Measurements from ENCODE around the gene SGF29.
"Not testable (repeated sequence)": the region's sequence is repeated elsewhere in the genome, so short reads cannot be mapped to it uniquely, and the experiment has no call there.

Gene SGF29

DNA sequence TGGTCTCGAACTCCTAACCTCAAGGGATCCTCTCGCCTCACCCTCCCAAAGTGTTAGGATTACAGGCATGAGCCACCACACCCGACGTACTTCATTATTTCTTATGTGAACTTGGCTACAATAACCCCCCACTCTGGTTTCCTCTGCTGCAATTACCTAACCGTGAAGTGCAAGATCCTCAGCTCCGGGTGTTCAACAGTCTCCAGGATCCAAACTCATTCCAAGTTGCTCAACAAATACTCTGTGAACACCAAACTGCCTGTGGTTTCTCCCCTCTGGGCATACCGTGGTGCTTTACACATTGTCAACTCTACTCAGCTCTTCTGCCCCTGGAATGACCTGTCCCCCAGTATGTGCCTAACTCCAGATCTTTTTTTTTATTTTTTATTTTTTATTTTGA lies 62.9 kb downstream of the SGF29 start:
- Histone ChIP-seq H3K27ac (no peak overlapping the region), H3K4me3 (ENCODE audit: low read depth, low read length) (no peak overlapping the region), H3K36me3 (replicated peaks) (no peaks in the 10 kb centered on the region), H3K27me3 (replicated peaks) (no peaks in the 10 kb centered on the region)
- in situ Hi-C loops (cut with HindIII; ENCODE audit: low pct_ligation_motif_present, low sequenced_read_pairs), result no loop called here
- TF ChIP-seq, protein P1, sequence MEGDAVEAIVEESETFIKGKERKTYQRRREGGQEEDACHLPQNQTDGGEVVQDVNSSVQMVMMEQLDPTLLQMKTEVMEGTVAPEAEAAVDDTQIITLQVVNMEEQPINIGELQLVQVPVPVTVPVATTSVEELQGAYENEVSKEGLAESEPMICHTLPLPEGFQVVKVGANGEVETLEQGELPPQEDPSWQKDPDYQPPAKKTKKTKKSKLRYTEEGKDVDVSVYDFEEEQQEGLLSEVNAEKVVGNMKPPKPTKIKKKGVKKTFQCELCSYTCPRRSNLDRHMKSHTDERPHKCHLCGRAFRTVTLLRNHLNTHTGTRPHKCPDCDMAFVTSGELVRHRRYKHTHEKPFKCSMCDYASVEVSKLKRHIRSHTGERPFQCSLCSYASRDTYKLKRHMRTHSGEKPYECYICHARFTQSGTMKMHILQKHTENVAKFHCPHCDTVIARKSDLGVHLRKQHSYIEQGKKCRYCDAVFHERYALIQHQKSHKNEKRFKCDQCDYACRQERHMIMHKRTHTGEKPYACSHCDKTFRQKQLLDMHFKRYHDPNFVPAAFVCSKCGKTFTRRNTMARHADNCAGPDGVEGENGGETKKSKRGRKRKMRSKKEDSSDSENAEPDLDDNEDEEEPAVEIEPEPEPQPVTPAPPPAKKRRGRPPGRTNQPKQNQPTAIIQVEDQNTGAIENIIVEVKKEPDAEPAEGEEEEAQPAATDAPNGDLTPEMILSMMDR (IDR thresholded peaks at IDR 0.05; ENCODE audit: low read depth, low read length, missing control alignments), result no peak
- DNase-seq, result no peak

DNA sequence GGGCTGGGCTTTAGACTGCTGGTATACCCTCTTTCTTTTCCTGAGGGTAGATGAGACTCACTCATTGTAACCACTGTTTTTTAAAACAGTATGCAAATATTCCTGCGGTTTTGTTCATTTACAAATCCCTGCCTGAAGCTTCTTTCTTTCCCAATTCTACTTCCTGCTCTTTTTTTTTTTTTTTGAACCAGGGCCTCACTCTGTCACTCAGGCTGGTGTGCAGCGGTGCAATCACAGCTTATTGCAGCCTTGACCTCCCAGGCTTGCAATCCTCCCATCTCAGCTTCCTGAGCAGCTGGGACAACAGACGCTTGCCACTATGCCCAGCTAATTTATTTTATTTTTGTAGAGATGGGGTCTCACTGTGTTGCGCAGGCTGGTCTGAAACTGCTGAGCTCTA lies 64.2 kb downstream of the SGF29 start:
- TF ChIP-seq, protein P1 (IDR thresholded peaks at IDR 0.05; ENCODE audit: low read depth, low read length, missing control alignments), result no peak
- Histone ChIP-seq H3K27ac (no peak overlapping the region), H3K4me3 (ENCODE audit: low read depth, low read length) (no peak overlapping the region), H3K27me3 (replicated peaks) (no peaks in the 10 kb centered on the region), H3K36me3 (replicated peaks) (no peaks in the 10 kb centered on the region)
- in situ Hi-C loops (cut with HindIII; ENCODE audit: low pct_ligation_motif_present, low sequenced_read_pairs), result no loop called here
- no peak for DNase-seq

DNA sequence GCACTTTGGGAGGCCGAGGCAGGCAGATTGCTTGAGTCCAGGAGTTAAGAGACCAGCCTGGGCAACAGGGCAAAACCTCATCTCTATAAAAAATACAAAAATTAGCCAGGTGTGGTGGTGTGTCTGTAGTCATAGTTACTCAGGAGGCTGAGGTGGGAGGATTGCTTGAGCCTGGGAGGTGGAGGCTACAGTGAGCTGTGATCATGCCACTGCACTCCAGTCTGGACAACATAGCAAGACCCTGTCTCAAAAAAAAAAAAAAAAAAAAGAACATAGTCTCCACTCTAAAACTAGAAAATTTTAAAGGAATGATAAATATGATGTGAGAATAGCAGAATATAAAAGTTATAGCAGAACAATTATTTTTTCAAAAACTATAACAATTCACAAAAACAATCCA lies 66.6 kb downstream of the SGF29 start:
- H3K27ac ChIP-seq; in situ Hi-C loops (cut with HindIII; ENCODE audit: low pct_ligation_motif_present, low sequenced_read_pairs); H3K4me3 ChIP-seq (ENCODE audit: low read depth, low read length); H3K36me3 ChIP-seq (replicated peaks); DNase-seq; H3K27me3 ChIP-seq (replicated peaks): not testable (repeated sequence)

DNA sequence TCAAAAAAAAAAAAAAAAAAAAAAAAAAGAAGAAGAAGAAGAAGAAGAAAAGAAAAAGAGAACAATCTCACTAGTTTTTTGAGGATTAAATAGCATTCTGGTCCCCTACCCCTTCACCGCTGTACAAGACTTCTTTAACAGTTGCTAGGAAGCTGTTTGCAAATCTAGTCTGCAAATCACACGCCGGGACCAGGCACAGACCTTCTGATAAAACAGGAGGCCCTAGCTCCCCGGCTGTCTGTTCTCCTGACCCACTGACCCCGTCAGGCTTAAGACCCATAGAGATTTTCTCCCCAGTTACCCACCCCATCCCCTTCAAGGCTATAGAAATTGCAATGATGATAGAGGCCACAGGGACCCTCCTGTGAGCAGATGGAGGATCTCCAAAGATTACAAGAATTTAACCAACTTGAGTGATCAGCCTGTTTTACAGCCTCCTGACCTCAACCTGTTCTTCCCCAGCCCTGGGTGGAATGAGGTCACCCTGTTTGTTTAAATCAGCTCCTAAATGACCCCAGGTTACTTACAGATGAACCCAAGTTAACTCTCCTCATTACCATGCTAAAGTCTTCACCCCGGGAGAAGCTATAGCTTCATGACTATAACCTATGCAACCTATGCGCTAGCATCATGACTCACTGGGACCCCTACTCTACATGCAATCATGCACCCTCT lies 67.9 kb downstream of the SGF29 start:
- Histone ChIP-seq H3K27me3 (replicated peaks) (peaks cover 4% of the 10 kb centered on the region), H3K27ac (no peak overlapping the region), H3K4me3 (ENCODE audit: low read depth, low read length) (no peak overlapping the region), H3K36me3 (replicated peaks) (no peaks in the 10 kb centered on the region)
- TF ChIP-seq, protein P1 (IDR thresholded peaks at IDR 0.05; ENCODE audit: low read depth, low read length, missing control alignments), result no peak
- DNase-seq, result no peak
- in situ Hi-C loops (cut with HindIII; ENCODE audit: low pct_ligation_motif_present, low sequenced_read_pairs), result no loop called here

DNA sequence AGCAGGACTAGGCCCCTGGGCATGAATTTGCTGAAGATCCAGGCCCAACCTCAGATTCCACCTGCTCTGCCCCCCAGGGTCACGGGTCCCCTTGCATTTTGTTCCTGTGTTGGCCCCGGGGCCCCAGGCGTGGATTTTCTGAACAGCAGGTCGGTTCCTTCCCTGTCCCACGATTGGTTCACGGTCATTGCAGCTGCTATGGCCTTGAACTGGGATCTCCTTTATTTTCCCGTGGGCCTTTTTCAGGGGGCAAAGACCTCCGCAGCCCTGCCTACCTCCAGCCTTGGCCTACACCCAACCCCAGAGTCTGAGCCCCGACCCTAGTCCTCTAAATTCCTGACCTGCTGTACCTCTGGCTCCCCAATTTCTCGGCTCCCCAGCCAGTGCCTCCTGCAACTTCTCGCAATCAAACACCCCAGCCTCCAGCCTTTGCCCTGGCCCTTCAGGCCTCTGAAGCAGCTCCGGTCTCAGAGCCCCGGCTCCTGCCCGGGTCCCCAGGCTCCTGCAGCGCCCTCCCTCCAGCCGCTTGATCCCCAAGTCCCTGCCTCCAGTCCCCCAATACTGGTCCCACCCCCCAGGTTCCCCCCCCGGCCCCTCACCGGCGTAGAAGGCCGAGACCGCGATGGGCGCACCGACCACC lies 68.9 kb downstream of the SGF29 start:
- in situ Hi-C loops (cut with HindIII; ENCODE audit: low pct_ligation_motif_present, low sequenced_read_pairs); H3K36me3 ChIP-seq (replicated peaks); H3K27ac ChIP-seq; H3K4me3 ChIP-seq (ENCODE audit: low read depth, low read length); H3K27me3 ChIP-seq (replicated peaks); DNase-seq: not testable (repeated sequence)

DNA sequence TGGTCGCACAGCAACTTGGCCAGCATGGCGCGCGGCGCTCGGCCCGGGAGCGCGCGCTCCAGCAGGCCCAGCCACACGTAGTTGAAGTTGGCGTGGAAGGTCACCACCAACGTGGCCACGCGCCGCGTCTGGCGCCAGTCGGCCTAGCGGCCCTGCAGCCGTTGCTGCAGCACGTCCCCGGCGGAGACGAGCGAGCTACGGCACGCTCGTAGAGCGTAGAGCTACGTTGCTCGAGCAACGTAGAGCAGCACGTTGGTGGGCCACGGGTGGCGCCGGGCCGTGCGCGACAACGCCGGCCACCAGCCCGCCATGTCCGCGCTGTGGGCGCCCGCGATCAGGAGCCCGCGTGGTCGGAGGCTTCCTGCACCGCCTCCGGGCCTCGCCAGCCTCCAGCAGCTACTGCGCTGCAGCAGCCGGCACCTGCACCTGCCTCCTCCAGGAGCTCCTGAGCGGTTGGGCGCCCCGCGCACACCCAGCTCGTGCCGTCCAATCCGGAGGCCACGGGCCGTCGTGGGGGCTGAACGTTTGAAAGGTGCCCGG lies 69.5 kb downstream of the SGF29 start:
- Histone ChIP-seq H3K27me3 (replicated peaks) (peaks cover 4% of the 10 kb centered on the region), H3K4me3 (ENCODE audit: low read depth, low read length) (peak overlapping the region; percentile 31), H3K27ac (no peak overlapping the region), H3K36me3 (replicated peaks) (no peaks in the 10 kb centered on the region)
- DNase-seq, result no peak
- TF ChIP-seq, protein P1 (IDR thresholded peaks at IDR 0.05; ENCODE audit: low read depth, low read length, missing control alignments), result no peak
- in situ Hi-C loops (cut with HindIII; ENCODE audit: low pct_ligation_motif_present, low sequenced_read_pairs), result no loop called here

DNA sequence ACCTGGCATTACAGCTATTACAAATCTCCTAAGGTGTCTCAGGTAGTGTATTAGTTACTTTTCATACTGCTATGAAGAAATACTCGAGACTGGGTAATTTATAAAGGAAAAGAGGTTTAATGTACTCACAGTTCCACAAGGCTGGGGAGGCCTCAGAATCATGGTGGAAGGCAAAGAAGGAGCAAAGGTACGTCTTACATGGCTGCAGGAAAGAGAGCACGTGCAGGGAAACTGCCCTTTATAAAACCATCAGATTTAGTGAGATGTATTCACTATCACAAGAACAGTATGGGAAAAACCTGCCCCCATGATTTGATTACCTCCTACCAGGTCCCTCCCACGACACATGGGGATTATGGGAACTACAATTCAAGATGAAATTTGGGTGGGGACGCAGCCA lies 77.2 kb downstream of the SGF29 start:
- H3K27me3 ChIP-seq (replicated peaks); H3K4me3 ChIP-seq (ENCODE audit: low read depth, low read length); H3K36me3 ChIP-seq (replicated peaks); DNase-seq; H3K27ac ChIP-seq; in situ Hi-C loops (cut with HindIII; ENCODE audit: low pct_ligation_motif_present, low sequenced_read_pairs): not testable (repeated sequence)

DNA sequence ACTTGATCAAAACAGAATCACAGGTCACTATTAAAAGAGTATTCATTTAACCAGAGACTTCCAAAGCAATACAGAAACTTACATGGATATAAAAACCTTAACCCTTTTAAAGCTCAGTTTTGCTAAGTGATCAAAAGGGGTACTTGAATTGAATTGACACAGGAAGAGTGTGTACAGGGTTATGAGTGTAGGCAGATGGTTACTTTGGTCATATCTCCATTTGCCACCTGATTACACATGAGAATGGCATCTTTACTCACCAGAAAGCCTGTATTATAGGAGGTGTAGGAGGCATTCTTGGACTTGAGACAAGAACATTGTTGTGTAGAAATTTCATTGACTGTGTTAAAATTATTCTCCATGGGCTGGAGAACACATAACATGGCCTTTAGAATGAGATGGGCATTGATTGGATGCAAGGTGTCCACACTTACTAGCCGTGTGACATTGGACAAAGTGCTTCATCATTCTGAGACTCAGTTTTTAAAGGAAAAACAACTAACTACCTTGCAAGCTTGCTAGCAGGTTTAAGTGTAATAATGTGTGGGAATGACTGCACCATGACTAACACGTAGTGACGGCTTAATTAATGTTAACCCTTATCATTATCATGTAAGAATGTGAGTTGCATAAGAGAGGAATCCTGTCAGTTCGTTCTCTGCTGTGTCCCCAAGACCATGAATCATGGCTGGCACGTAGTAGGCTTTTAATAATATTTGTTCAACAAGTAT lies 82.5 kb downstream of the SGF29 start:
- peak; percentile 58 for DNase-seq
- H3K4me3 ChIP-seq (ENCODE audit: low read depth, low read length); in situ Hi-C loops (cut with HindIII; ENCODE audit: low pct_ligation_motif_present, low sequenced_read_pairs); H3K36me3 ChIP-seq (replicated peaks); H3K27me3 ChIP-seq (replicated peaks): not testable (repeated sequence)
- H3K27ac ChIP-seq, result peak overlapping the region; percentile 49

DNA sequence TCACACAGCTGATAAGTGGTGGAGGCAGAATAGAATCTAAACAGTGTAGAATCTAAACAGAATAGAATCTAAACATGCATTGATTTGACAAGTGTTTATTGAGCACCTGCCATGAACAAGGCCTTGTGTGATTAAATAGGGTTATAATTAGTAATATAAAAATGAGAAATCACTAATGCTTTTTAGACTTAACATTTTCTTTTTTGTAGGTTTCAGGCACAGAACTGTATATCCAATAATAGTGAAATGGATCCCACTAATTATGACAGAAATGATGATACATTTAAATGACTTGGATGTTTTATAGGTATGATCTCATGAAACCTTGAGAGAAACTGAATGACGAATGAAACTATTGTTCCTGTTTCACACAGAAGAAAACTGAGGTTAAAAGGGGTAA lies 84.0 kb downstream of the SGF29 start, which contains the start of gene NPIPB8:
NPIPB8 (plus strand) TSS at position 301 of the 400 bp plus-strand sequence. CDS start 296 bp downstream, outside the sequence.
- H3K27me3 ChIP-seq (replicated peaks); H3K4me3 ChIP-seq (ENCODE audit: low read depth, low read length); H3K36me3 ChIP-seq (replicated peaks); H3K27ac ChIP-seq; in situ Hi-C loops (cut with HindIII; ENCODE audit: low pct_ligation_motif_present, low sequenced_read_pairs); DNase-seq: not testable (repeated sequence)

DNA sequence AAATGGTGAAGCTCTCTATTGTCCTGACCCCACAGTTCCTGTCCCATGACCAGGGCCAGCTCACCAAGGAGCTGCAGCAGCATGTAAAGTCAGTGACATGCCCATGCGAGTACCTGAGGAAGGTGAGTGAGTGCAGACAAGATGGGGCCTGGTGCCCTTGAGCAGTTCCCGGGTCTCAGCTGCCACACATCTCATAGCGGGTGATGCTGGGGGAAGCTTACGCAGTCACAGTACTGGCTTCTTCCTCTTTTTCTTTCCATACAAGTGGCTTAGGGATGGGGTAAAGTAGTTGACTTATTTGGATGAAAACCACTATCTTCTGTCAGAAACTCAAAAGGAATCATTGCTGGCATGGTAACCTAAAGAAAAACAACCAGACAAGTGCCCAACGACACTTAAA lies 84.6 kb downstream of the SGF29 start:
- H3K27me3 ChIP-seq (replicated peaks); DNase-seq; H3K4me3 ChIP-seq (ENCODE audit: low read depth, low read length); in situ Hi-C loops (cut with HindIII; ENCODE audit: low pct_ligation_motif_present, low sequenced_read_pairs); H3K27ac ChIP-seq; H3K36me3 ChIP-seq (replicated peaks): not testable (repeated sequence)
